ENCODE data around the gene EIF2S3B. TPM values are rescaled to one million over a fixed set of nuclear protein-coding genes. Genes with fewer than 3 reads are reported as not detected.

Gene EIF2S3B
- total and polyA plus RNA-seq, 5 donors from 2014 or later, result 0.15 to 0.76 (median 0.62) TPM

- Histone ChIP-seq H3K36me3 (ENCODE audit: control insufficient read depth, insufficient read depth, low read length) (no peaks in the 10 kb centered on the region), H3K27me3 (ENCODE audit: control insufficient read depth, insufficient read depth, low read length) (peaks cover 4% of the 10 kb centered on the region), H3K4me1 (ENCODE audit: control insufficient read depth, insufficient read depth, low read length, poor library complexity, severe bottlenecking) (no peaks in the 10 kb centered on the region), H3K4me3 (ENCODE audit: low read depth, low read length) (no peak overlapping the region), H3K9me3 (ENCODE audit: control insufficient read depth in 2 of 2, low read length in 2 of 2) (no peaks in the 10 kb centered on the region), H3K27ac (ENCODE audit: insufficient read depth, low read length, poor library complexity, severe bottlenecking) (no peak overlapping the region)
- no peak overlapping the region for H3K27ac Mint-ChIP-seq
- H3K27me3 Mint-ChIP-seq, result peaks cover 6% of the 10 kb centered on the region
- H3K4me1 Mint-ChIP-seq, result peaks cover 0 to 2% (median 0%) of the 10 kb centered on the region in 4 donors
- no peak for ATAC-seq (ENCODE audit: low read depth in 2 of 2)
- peaks cover 0 to 6% (median 0%) of the 10 kb centered on the region in 7 donors for H3K9me3 Mint-ChIP-seq
- DNase-seq, result no peak
- no peak overlapping the region for H3K4me3 Mint-ChIP-seq
- no peaks in the 10 kb centered on the region for H3K36me3 Mint-ChIP-seq
These were observed 48.6 kb downstream of the EIF2S3B start for GRCh38 chr12:10554228-10554755.

GRCh38 chr12:10554756-10555481 is 49.2 kb downstream of the EIF2S3B start:
- Mint-ChIP-seq H3K36me3 (no peaks in the 10 kb centered on the region), H3K27ac (peak overlapping the region in 1 of 3 donors; percentile 24), H3K27me3 (peaks cover 11% of the 10 kb centered on the region), H3K4me1 (peaks cover 0 to 2% (median 0%) of the 10 kb centered on the region in 4 donors), H3K4me3 (peak overlapping the region in 1 of 4 donors; percentile 15), H3K9me3 (peaks cover 0 to 6% (median 0%) of the 10 kb centered on the region in 7 donors)
- Histone ChIP-seq H3K36me3 (ENCODE audit: control insufficient read depth, insufficient read depth, low read length) (no peaks in the 10 kb centered on the region), H3K4me3 (ENCODE audit: low read depth, low read length) (no peak overlapping the region), H3K27ac (ENCODE audit: insufficient read depth, low read length, poor library complexity, severe bottlenecking) (no peak overlapping the region), H3K27me3 (ENCODE audit: control insufficient read depth, insufficient read depth, low read length) (peaks cover 6% of the 10 kb centered on the region), H3K9me3 (ENCODE audit: control insufficient read depth in 2 of 2, low read length in 2 of 2) (no peaks in the 10 kb centered on the region), H3K4me1 (ENCODE audit: control insufficient read depth, insufficient read depth, low read length, poor library complexity, severe bottlenecking) (no peaks in the 10 kb centered on the region)
- DNase-seq (no peak), ATAC-seq (ENCODE audit: low read depth in 2 of 2) (no peak)

DNA sequence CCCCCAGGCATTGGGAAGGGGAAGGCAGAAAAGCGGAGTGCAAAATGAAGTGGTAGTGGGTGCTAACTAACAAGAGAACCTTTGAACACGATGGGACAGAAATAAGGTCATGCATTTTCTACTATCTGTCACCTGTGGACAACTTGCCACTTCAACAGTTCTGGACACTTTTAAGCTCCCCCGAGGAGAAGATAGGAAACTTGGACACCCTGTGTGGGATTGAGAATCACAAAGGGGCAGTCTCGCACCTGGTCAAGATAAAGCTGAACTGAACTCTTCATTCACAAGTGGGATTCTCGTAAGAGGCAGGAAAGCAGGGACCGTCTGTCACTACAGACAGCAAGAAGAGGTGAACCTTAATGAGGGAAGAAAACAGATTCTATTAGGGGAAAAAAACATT is 51.6 kb downstream of the EIF2S3B start:
- no peaks in the 10 kb centered on the region for H3K36me3 ChIP-seq (ENCODE audit: control insufficient read depth, insufficient read depth, low read length)
- no peak overlapping the region for H3K27ac ChIP-seq (ENCODE audit: insufficient read depth, low read length, poor library complexity, severe bottlenecking)
- no peak for ATAC-seq (ENCODE audit: low read depth in 2 of 2)
- no peaks in the 10 kb centered on the region for H3K36me3 Mint-ChIP-seq
- H3K27me3 Mint-ChIP-seq, result peaks cover 12% of the 10 kb centered on the region
- no peak overlapping the region for H3K4me3 Mint-ChIP-seq
- H3K9me3 Mint-ChIP-seq, result peaks cover 0 to 6% (median 0%) of the 10 kb centered on the region in 7 donors
- no peak overlapping the region for H3K4me3 ChIP-seq (ENCODE audit: low read depth, low read length)
- H3K4me1 Mint-ChIP-seq, result peaks cover 0 to 2% (median 0%) of the 10 kb centered on the region in 4 donors
- no peaks in the 10 kb centered on the region for H3K4me1 ChIP-seq (ENCODE audit: control insufficient read depth, insufficient read depth, low read length, poor library complexity, severe bottlenecking)
- H3K27ac Mint-ChIP-seq, result peak overlapping the region in 1 of 3 donors; percentile 92
- no peak for DNase-seq
- H3K9me3 ChIP-seq (ENCODE audit: control insufficient read depth in 2 of 2, low read length in 2 of 2), result no peaks in the 10 kb centered on the region
- peaks cover 9% of the 10 kb centered on the region for H3K27me3 ChIP-seq (ENCODE audit: control insufficient read depth, insufficient read depth, low read length)

DNA sequence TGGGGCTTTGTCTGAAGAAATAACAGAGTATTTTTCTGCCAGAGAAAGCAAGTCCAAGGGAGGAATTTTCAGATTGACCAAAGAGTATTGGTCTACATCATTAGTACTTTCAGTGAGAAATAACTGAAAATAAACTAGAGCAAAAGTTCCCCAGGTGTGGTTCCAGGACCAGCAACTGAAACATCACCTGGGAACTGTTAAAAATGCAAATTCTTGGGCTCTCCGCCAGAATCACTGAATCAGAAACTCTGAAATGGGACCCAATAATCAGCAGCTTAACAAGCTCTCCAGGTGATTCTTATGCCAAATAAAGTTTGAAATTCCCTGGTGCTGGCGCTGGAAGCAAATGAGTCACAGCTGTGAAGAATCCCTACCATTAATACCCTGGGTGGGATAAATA is 52.1 kb downstream of the EIF2S3B start:
- H3K36me3 ChIP-seq (ENCODE audit: control insufficient read depth, insufficient read depth, low read length), result no peaks in the 10 kb centered on the region
- ATAC-seq (ENCODE audit: low read depth in 2 of 2) (no peak), DNase-seq (no peak)
- peaks cover 14% of the 10 kb centered on the region for H3K27me3 Mint-ChIP-seq
- no peak overlapping the region for H3K27ac Mint-ChIP-seq
- no peaks in the 10 kb centered on the region for H3K36me3 Mint-ChIP-seq
- H3K4me1 Mint-ChIP-seq, result peaks cover 0 to 2% (median 0%) of the 10 kb centered on the region in 4 donors
- H3K4me1 ChIP-seq (ENCODE audit: control insufficient read depth, insufficient read depth, low read length, poor library complexity, severe bottlenecking), result no peaks in the 10 kb centered on the region
- no peak overlapping the region for H3K4me3 Mint-ChIP-seq
- H3K9me3 Mint-ChIP-seq, result peaks cover 0 to 6% (median 0%) of the 10 kb centered on the region in 7 donors
- peaks cover 9% of the 10 kb centered on the region for H3K27me3 ChIP-seq (ENCODE audit: control insufficient read depth, insufficient read depth, low read length)
- no peaks in the 10 kb centered on the region for H3K9me3 ChIP-seq (ENCODE audit: control insufficient read depth in 2 of 2, low read length in 2 of 2)
- H3K4me3 ChIP-seq (ENCODE audit: low read depth, low read length), result no peak overlapping the region
- no peak overlapping the region for H3K27ac ChIP-seq (ENCODE audit: insufficient read depth, low read length, poor library complexity, severe bottlenecking)

Other genes with a start within 250 kb of the EIF2S3B start
- gene KLRD1, start 198.0 kb upstream of the EIF2S3B start, total RNA-seq, result 0.20 TPM
- 1 to 10 TPM in 1 of 4 donors, under 1 TPM in 3; 0.01 to 1.9 (median 0.24) TPM for gene KLRD1, start 198.0 kb upstream of the EIF2S3B start, polyA plus RNA-seq
- 2.7 TPM for gene KLRK1, start 115.8 kb upstream of the EIF2S3B start, total RNA-seq
- gene KLRK1, start 115.8 kb upstream of the EIF2S3B start, polyA plus RNA-seq, result 1 to 10 TPM in 3 of 4 donors, under 1 TPM in 1; 0.98 to 2.8 (median 2.3) TPM
- not detected for gene KLRC4, start 96.1 kb upstream of the EIF2S3B start, total RNA-seq
- gene KLRC4, start 96.1 kb upstream of the EIF2S3B start, polyA plus RNA-seq, result not detected
- not detected for gene KLRC3, start 85.3 kb upstream of the EIF2S3B start, total RNA-seq
- gene KLRC3, start 85.3 kb upstream of the EIF2S3B start, polyA plus RNA-seq, result not detected
- gene KLRC2, start 69.9 kb upstream of the EIF2S3B start, total RNA-seq, result not detected
- not detected for gene KLRC2, start 69.9 kb upstream of the EIF2S3B start, polyA plus RNA-seq
- gene KLRC1, start 52.5 kb upstream of the EIF2S3B start, total RNA-seq, result not detected
- gene KLRC1, start 52.5 kb upstream of the EIF2S3B start, polyA plus RNA-seq, result under 1 TPM in 2 of 4 donors, not detected in 2; 0.17 to 0.24 TPM
- 13.8 TPM for gene MAGOHB, start 107.7 kb downstream of the EIF2S3B start, total RNA-seq
- gene MAGOHB, start 107.7 kb downstream of the EIF2S3B start, polyA plus RNA-seq, result 10 to 100 TPM; 34.3 to 53.8 (median 42.9) TPM
- gene STYK1, start 168.2 kb downstream of the EIF2S3B start, total RNA-seq, result not detected
- not detected for gene STYK1, start 168.2 kb downstream of the EIF2S3B start, polyA plus RNA-seq
- 12.2 TPM for gene YBX3, start 217.4 kb downstream of the EIF2S3B start, total RNA-seq
- gene YBX3, start 217.4 kb downstream of the EIF2S3B start, polyA plus RNA-seq, result 1 to 10 TPM; 2.3 to 5.2 (median 3.2) TPM

All from CD4-positive, CD25-positive, alpha-beta regulatory T cell (primary cell).